HG03060 (cell line): ENCODE measurements around the gene GTF3C1.
A peak's percentile ranks its signal among the peaks of the same experiment; 100 is the strongest.

Experiments
- ATAC-seq: cut with Tn5 transposase; IDR thresholded peaks from one replicate; pipeline ENCODE4 v1.9.1; 2021; ENCODE audit warnings: low read depth, moderate number of reproducible peaks; ENCODE audit not compliant: unreplicated experiment

GTF3C1 gene, protein sequence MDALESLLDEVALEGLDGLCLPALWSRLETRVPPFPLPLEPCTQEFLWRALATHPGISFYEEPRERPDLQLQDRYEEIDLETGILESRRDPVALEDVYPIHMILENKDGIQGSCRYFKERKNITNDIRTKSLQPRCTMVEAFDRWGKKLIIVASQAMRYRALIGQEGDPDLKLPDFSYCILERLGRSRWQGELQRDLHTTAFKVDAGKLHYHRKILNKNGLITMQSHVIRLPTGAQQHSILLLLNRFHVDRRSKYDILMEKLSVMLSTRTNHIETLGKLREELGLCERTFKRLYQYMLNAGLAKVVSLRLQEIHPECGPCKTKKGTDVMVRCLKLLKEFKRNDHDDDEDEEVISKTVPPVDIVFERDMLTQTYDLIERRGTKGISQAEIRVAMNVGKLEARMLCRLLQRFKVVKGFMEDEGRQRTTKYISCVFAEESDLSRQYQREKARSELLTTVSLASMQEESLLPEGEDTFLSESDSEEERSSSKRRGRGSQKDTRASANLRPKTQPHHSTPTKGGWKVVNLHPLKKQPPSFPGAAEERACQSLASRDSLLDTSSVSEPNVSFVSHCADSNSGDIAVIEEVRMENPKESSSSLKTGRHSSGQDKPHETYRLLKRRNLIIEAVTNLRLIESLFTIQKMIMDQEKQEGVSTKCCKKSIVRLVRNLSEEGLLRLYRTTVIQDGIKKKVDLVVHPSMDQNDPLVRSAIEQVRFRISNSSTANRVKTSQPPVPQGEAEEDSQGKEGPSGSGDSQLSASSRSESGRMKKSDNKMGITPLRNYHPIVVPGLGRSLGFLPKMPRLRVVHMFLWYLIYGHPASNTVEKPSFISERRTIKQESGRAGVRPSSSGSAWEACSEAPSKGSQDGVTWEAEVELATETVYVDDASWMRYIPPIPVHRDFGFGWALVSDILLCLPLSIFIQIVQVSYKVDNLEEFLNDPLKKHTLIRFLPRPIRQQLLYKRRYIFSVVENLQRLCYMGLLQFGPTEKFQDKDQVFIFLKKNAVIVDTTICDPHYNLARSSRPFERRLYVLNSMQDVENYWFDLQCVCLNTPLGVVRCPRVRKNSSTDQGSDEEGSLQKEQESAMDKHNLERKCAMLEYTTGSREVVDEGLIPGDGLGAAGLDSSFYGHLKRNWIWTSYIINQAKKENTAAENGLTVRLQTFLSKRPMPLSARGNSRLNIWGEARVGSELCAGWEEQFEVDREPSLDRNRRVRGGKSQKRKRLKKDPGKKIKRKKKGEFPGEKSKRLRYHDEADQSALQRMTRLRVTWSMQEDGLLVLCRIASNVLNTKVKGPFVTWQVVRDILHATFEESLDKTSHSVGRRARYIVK (N-terminal part only)

DNA sequence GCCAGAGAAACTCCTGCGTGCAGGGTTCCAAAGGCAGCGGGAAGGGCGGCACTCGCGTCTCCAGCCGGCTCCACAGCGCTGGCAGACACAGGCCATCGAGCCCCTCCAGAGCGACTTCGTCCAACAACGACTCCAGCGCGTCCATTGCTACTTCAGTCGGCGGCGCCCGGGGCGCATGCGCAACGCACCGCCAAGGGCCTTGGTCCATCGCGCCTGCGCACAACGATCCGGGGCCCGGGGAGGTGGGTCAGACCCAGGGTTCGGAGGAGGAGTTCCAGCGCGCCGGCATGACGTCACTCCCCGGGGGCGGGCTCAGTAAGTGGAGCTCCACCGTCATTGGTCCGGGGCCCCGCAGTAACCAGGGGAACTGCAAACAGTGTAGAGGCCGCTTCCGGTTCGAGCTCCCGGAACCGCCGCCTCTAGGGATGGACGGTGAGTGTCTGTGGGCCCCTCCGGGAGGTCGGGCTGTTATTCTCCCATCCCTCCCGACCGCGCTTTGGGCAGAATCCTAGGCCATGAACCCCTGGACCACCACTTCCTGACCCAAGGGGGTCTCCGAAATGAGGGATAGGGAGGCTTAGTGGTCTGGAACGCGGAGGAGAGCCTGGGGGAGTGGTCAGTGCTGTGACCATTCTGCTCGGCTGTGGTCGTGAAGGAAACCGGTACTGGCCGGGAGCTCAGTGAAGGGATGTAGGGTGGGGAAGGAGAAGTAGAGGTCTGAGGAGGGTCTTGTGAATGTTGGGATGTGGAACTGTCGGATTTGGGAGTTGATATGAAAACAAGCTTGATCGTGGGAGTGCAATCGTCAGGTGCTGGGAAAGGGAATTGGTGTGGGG is at the start of gene GTF3C1, which contains the start of gene KATNIP:
Gene GTF3C1, minus strand, starts transcription at position 168 of the 836 bp plus-strand sequence. Its CDS starts 23 bp downstream, at position 145.
Gene KATNIP, plus strand, starts transcription at position 399 of the 836 bp plus-strand sequence. Its CDS starts 27 bp downstream, at position 426.
- ATAC-seq, result peak; percentile 89

DNA sequence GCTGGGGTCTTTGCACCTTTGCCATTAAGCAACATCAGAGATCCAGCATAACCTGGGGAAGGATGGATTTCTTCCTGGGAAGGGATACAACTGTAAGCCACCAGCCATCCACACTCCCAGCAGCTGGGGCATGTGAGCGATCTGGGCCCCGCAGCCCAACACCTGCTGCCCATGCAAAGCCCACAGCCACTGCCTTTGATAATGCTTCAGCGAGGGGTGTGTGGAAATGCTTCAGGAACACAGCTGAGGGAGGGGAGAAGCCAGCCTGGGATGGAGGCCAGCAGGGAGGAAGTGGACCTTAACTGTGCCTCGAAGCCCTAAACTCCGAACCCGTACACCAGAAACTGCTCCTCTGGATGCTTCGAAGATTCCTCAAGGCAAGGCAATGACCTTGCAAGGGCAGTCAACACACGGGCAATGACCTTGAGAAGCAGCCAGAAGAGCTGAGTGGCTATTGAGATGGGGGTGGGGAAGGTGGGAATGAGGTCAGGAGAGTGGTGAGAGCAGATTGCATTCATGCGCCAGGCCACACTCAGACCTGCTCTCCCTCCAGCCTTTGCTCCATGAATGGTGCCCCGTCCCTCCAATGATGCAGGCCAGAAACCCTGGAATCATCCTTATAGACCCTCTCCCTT is 49.3 kb upstream of the GTF3C1 start:
- no peak for ATAC-seq

DNA sequence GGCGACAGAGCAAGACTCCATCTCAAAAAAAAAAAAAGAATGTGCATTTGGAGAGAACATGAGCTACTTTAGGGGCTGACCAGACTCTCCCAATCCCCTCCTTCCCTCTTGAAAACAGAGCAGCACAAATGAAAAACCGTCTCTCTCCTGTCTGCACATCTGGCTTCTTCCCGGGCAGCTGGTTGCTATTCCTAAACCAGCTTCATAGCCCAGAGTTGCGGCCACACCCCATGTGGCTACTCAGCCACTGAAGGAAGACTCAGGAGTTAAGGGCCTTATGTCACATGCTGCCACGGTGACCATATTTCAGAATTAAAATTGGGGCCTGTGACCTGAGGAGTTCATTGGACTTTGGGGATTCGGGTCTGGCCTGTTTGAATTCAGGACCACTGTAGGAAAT is 48.5 kb upstream of the GTF3C1 start:
- no peak for ATAC-seq

DNA sequence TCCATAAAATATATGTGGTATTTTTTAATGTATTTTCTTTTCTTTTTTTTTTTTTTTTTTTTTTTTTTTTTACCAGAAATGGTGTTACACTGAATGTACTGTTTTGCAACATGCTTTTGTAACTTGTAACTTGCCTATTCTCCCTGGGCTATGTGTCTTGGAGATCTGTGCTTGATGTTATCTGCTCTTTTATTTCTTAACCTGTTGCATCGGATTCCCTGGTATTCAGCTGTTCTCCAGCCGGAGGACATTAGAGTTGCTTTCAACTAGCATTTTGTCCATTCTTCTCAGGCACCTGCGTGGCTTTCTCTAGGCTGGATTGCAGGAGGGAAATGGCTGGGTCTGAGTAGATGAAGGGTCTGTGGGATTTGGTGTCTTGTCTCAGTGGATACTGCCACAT is 47.6 kb upstream of the GTF3C1 start:
- no peak for ATAC-seq

DNA sequence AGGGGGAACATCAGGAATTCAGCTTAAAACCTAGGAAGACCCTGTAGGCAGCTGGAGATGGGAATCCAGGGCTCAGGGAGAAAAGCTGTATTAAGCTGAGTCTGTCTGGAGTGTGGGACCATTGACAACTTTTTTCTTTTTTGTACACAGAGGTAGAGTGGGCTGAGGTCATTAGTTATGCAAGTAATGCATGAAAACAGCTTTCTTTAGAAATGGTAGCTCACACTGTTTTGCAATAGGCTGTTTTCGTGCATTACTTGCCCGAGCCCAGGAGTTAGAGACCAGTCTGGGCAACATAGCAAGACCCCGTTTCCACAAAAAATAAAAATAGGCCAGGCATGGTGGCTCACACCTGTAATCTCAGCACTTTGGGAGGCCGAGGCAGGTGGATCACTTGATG is 46.7 kb upstream of the GTF3C1 start:
- ATAC-seq, result no peak

DNA sequence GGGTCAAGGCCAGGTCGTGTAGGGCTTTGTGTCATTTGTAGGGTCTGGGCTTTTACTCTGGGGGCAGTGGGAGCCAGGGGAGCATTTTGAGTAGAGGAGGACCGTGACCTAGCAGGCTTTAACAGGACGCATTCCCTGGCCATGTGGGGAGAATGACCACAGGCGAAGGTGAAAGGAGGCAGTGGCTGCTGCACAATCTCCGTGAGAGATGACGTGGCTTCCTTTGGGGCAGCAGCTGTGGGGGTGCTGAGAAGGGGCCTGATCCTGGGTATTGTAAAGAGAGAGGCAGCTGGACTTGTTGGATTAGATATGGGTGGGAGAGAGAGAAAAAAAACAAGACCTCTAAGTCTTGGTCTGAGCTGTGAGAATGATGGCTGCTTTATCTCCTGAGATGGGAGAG is 46.3 kb upstream of the GTF3C1 start:
- no peak for ATAC-seq

DNA sequence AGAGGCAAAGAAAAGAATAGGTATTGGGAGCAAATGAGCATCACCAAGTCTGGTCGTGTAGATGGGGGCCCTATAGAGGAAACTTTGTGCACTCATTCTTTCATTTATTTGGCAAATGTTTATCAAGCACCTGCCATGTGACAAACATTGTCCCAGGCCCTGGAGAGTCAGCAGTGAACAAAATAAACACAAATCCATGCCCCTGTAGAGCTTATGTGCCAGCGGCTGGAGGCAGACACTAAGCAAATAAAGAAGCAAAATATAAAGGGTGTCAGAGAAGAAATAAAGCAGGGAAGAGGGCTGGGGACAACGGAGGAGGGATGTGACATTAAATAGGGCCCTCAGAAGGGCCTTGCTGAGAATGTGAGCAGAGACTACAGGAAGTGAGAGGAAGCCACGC is 45.8 kb upstream of the GTF3C1 start:
- ATAC-seq, result no peak

DNA sequence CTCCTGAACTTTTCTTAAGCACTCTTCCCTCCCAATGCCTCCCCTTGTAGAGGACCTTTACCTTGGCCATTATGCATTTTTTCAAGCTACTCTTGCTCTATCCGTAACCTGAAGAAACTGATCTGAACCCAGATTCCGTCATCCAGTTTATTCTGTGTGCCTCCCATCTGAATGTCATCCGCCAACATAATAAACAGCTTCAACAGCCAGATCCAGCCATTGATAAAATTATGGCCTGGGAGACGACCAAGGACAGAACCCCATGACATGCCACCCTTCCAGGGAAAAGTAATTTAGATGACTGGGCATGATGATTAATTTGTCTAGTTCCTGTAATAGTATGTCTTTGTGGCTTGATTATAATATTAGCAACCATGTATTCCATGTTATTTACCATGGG is 42.1 kb upstream of the GTF3C1 start:
- no peak for ATAC-seq

DNA sequence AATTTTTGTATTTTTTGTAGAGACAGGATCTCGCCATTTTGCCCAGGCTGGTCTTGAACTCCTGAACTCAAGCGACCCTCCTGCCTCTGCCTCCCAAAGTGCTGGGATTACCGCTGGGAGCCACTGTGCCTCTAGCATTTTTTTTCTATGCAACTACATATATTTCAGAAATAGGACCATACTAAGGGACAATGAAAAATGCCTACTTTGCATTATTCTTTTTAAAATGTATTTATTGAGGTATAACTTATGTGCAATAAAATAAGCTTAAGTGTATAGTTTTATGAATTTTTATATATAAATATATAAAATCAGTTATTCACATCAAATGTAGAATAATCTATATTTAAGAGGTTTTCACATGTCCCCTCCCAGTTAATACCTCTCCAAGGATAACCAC is 38.3 kb upstream of the GTF3C1 start:
- no peak for ATAC-seq

DNA sequence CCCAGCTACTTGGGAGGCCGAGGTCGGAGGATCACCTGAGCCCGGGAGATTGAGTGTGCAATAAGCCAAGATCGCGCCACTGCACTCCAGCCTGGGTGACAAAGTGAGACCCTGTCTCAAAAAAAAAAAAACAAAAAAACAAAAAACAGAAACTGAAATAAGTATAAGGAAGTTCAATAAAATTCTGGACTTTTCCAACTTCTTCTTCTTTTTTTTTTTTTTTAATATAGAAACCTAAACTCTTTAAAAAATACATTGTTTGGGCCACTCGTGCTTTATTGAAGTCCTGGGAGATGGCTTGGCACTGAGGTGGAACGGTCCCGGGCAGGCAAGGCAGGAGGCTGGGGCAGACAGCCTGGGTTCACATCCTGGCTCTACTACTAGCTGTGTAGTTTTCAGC is 37.0 kb upstream of the GTF3C1 start:
- no peak for ATAC-seq

DNA sequence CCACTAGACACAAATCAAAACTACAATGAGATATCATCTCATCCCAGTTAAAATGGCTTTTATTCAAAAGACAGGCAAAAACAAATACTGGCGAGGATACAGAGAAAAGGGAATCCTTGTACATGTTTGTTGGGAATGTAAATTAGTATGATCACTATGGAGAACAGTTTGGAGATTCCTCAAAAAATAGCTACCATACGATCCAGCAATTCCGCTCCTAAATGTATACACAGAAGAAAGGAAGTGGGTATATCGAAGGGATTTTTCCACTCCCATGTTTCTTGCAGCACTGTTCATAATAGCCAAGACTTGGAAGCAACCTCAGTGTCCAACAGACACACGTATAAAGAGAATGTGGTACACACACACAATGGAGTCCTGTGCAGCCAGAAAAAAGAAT is 35.5 kb upstream of the GTF3C1 start:
- no peak for ATAC-seq

DNA sequence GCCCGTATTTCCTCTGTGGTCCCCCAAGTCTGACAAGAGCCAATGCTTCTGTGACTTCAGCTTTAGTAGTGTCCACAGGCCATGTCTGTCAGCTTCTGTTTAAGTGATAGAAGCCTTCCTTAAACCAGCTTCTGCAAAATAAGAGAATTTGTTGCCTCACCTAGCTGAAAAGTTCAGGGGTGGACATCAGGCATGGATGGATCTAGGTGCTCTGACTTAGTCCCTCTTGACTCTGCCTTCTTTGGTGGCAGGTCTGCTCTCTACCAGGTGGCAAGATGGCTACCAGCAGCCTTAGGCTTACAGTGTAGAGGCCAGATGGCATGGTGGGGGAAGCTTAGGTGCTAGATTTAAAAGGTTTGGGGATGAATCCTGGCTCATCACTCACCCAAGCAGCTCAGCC is 33.9 kb upstream of the GTF3C1 start:
- no peak for ATAC-seq

DNA sequence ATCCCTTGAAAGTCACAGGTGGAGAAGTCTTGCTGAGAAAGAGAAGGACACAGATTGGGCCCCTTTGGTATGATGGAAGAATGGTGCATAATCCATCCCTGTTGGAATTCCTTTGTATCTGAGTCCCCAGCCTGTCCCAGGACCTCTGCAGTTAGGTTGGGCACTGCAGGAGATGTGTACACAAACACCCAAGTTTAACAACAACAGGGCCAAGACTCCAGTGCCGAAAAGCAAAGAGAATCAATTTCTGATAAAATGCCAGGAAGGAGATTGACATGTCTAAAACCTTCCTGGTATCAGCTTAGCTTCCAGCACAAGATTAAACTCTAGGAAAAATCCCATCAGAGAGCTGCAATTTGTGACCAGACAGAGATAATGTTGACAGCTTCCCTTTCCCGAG is 33.2 kb upstream of the GTF3C1 start:
- ATAC-seq, result no peak

DNA sequence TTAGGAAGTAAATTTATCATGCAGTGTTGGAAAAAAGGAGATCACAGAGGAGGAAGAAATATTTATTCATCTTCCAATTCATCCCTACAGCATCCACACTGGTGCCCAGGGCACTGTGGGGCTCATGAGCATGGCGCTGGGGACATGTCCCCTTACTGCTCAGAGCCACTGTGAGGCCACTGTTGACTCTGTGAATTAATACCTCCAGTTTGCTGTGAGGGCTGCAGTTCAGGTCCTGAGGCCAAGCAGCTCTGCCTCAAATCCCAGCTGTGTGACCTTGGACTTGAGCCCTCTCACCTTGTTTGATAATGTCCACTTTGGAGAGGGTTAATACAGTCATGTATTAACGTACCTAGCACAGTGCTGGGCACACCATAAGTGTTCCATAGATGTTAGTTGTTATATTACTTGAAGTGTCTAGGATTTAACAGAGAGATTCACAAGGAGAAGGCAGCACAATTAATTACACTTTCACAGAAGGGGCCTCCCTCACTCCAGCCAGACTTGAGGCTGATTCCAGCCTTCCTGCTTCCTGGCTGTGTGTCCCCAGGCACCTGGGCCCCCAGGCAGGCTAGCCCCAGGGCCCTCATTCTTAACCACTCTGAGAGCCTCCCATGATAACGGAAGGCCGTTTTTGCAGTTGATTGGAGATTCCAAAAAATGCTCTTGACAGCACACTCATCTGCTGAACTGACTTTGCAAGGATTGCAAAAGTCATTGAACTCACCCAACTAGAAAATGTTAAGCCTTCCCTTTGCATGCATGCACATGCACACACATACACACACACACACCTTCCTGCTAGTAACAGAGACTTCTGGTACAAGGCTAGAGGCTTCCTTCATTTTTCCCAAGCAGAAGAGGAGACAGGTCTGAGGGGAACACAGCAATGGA is 29.6 kb upstream of the GTF3C1 start:
- ATAC-seq, result no peak

DNA sequence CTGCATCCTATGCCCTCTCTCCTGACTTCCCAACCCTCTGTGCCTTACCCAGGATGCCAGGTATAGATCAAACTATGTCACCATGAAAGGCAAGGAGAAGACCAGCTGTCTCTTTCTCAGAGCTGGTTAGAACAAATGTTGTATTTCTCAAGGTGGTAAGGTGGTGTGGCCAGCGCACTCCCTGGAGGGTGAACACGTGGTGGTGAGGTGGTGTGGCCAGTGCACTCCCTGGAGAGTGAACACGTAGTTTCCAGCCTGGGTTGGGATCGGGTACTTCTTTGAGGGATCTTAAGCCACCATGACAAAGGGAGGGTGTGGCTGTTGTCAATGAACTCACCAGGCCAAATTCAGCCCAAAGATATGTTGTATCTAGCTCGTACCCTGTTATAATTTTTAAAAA is 27.0 kb upstream of the GTF3C1 start:
- no peak for ATAC-seq

DNA sequence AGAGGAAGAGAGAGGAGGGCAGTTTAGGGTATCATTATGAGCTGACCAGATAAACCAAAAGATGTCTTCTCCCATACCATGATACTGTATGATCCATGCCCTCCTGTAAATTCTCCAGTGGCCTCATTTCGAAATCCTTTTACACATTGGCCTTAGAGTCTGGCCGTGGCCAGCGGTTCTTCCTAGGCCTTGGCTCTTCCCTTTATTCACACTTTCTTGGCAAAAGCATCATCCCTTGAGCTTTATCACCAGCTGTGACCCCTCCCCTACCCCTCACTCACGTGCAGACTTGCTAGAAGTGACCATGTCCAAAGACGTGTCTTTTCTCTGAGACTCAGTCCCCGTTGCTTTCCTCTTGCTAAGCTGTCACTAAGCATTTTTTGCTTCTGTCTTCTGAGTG is 23.0 kb upstream of the GTF3C1 start:
- no peak for ATAC-seq

DNA sequence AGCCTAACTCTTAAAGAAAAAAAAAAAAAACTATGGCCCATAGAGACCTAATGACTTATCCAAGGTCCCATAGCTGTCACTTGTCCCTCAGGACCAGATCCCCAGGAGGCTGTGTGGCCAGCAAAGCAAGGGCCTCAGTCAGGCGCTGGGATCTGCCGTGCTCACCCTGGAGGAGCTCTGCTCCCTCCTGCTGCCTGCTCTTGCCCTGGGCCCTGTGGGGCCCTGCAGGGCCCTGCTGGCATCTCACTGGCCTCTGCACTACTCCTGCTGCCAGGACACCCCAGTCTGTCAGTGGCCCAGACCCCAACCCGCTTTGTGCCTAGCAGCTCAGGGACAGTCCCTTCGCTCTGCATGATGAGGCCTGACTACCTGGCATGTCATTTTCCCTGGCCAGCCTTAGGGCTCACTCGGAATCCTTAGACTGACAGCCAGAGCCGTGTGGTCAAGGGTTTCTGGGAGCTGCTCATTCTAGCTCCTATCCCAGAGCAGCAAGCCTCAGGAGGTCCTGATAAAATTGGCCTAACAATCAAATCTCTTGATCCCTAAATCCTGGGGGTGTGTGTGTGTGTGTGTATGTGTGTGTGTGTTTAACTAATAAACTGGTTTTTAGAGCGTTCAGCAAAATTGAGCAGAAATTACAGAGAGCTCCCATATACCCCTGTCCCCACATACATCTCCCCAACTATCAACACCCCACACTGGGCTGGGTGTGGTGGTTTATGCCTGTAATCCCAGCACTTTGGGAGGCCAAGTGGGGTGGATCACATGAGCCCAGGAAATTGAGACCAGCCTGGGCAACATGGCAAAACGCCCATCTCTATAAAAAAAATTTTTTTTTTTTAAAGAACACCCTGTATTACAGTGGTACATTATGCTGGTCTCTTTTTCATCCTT is 22.0 kb upstream of the GTF3C1 start:
- ATAC-seq, result no peak
